Panc1 (cell line): Measurements from ENCODE around the gene GNAT2. TPM values are rescaled to one million over a fixed set of nuclear protein-coding genes. Genes with fewer than 3 reads are reported as not detected.

Source experiments
- ATAC-seq: fragments of 200-7000 bp; cut with Tn5 transposase; 2 replicates; pipeline ENCODE4 v1.9.1; 2020; ENCODE audit warnings: mild to moderate bottlenecking, moderate library complexity
- BruUV-seq: library from RNA; stranded (reverse); fragments of 400-500 nt; replicated peaks from 2 replicates; lab custom pipeline; 2021; lab: Mats Ljungman, UMichigan
- CTCF ChIA-PET: fragments of 300-600 bp; sonication (Branson Sonifier 250); formaldehyde crosslinking; loops from one replicate; lab custom pipeline; 2022; ENCODE audit warnings: antibody characterized with exemption; lab: Charles Lee
- POLR2A ChIA-PET: fragments of 300-600 bp; sonication (Branson Sonifier 250); formaldehyde crosslinking; loops from one replicate; lab custom pipeline; 2022; ENCODE audit warnings: antibody characterized with exemption; lab: Charles Lee
- DNase-seq: peaks from one replicate; pipeline ENCODE4 v3.0.0-alpha.2; 2010; ENCODE audit warnings: low read depth, low spot score
- H3K27ac ChIP-seq: 2 replicates; pipeline ENCODE4 v1.5.1; 2011; ENCODE audit warnings: mild to moderate bottlenecking, low read length, inconsistent platforms
- H3K27me3 ChIP-seq: fragments of 200-500 bp; sonication (Bioruptor generic); 2 replicates; pipeline ENCODE4 v1.6.0; 2014; ENCODE audit warnings: low read length, inconsistent platforms; ENCODE audit not compliant: control insufficient read depth, insufficient read depth
- H3K36me3 ChIP-seq: fragments of 200-500 bp; sonication (Bioruptor generic); 2 replicates; pipeline ENCODE4 v1.5.1; 2014; ENCODE audit warnings: inconsistent platforms, mild to moderate bottlenecking, low read length, moderate library complexity; ENCODE audit not compliant: control insufficient read depth, insufficient read depth
- H3K4me1 ChIP-seq: 2 replicates; pipeline ENCODE4 v1.5.1; 2011; ENCODE audit warnings: inconsistent platforms, mild to moderate bottlenecking, low read length, moderate library complexity; ENCODE audit not compliant: control insufficient read depth, insufficient read depth
- H3K4me3 ChIP-seq, 2 experiments: 2 replicates each; pipeline ENCODE4 v1.5.1; 2011 to 2012; ENCODE audit warnings: low read depth in 2 of 2, low read length in 2 of 2, mild to moderate bottlenecking in 2 of 2, inconsistent platforms in 1 of 2, moderate library complexity in 1 of 2
- H3K9me3 ChIP-seq: fragments of 200-500 bp; sonication (Bioruptor generic); 2 replicates; pipeline ENCODE4 v1.5.1; 2014; ENCODE audit warnings: low read depth, mild to moderate bottlenecking, inconsistent platforms, low read length, moderate library complexity; ENCODE audit not compliant: control insufficient read depth, insufficient read depth
- CTCF ChIP-seq: fragments of 450-650 bp; IDR thresholded peaks from 2 replicates; pipeline ENCODE4 v1.5.1; 2017; ENCODE audit warnings: mild to moderate bottlenecking
- POLR2AphosphoS5 ChIP-seq: IDR thresholded peaks from 2 replicates; pipeline ENCODE4 v1.6.1; 2012; ENCODE audit warnings: mild to moderate bottlenecking, low read depth, low read length, moderate library complexity
- REST ChIP-seq, 2 experiments: IDR thresholded peaks; 2 replicates each; pipeline ENCODE4 v1.6.1; 2011 to 2012; ENCODE audit warnings: low read depth in 2 of 2, control low read depth in 1 of 2, low read length in 1 of 2, mild to moderate bottlenecking in 1 of 2, moderate library complexity in 1 of 2; ENCODE audit not compliant: insufficient read depth in 1 of 2
- SIN3A ChIP-seq: IDR thresholded peaks from 2 replicates; pipeline ENCODE4 v1.6.1; 2012; ENCODE audit warnings: low read depth, mild to moderate bottlenecking, low read length, moderate library complexity, borderline replicate concordance; ENCODE audit not compliant: insufficient read depth
- TCF7L2 ChIP-seq: IDR thresholded peaks from 2 replicates; pipeline ENCODE4 v1.6.1; 2011; ENCODE audit warnings: mild to moderate bottlenecking, low read depth, low read length, inconsistent platforms
- in situ Hi-C: cut with HindIII; loops from 2 replicates; pipeline ENCODE4 v1.10.0; 2016; ENCODE audit warnings: low sequenced_read_pairs, low pct_unique_long_range_greater_than_20kb
- intact Hi-C: fragments of 100-400 bp; cut with micrococcal nuclease; formaldehyde crosslinking; loops from one replicate; pipeline ENCODE4 v1.10.0; 2022; ENCODE audit not compliant: unreplicated experiment
- total RNA-seq: library from RNA; stranded (reverse); gene quantifications from one replicate; pipeline ENCODE4 v1.2.1, GENCODE V29; 2021; ENCODE audit not compliant: unreplicated experiment

GNAT2 gene
- total RNA-seq, 1 experiment from 2014 or later, result 0.44 TPM

GRCh38 chr1:109589679-109590078 is 29.7 kb downstream of the GNAT2 start:
- ChIA-PET POLR2A (no interaction called here), CTCF (no interaction called here)
- H3K27me3 ChIP-seq, result no peaks in the 10 kb centered on the region
- H3K36me3 ChIP-seq, result peaks cover 24% of the 10 kb centered on the region
- in situ Hi-C loops (no loop called here), intact Hi-C loops (no loop called here)
- DNase-seq (no peak), ATAC-seq (no peak)
- no TSS peak for BruUV-seq
- H3K27ac ChIP-seq, result no peak overlapping the region
- no peaks in the 10 kb centered on the region for H3K9me3 ChIP-seq
- TF ChIP-seq TCF7L2 (no peak), POLR2AphosphoS5 (no peak)
- no peak overlapping the region for H3K4me3 ChIP-seq
- no peaks in the 10 kb centered on the region for H3K4me1 ChIP-seq

GRCh38 chr1:109589177-109589576 is 30.2 kb downstream of the GNAT2 start:
- Histone ChIP-seq H3K9me3 (no peaks in the 10 kb centered on the region), H3K27me3 (no peaks in the 10 kb centered on the region), H3K27ac (no peak overlapping the region), H3K36me3 (peaks cover 28% of the 10 kb centered on the region), H3K4me1 (no peaks in the 10 kb centered on the region), H3K4me3 (no peak overlapping the region)
- TF ChIP-seq TCF7L2, result no peak
- TF ChIP-seq POLR2AphosphoS5, result no peak
- no peak for TF ChIP-seq REST (IDR thresholded peaks at IDR 0.05; ENCODE audit: insufficient read depth in 1 of 2, low read depth in 2 of 2, low read length in 1 of 2)
- TF ChIP-seq SIN3A, result no peak
- TF ChIP-seq CTCF, result no peak
- DNase-seq (no peak), ATAC-seq (no peak)
- no TSS peak for BruUV-seq
- CTCF ChIA-PET, result no interaction called here
- in situ Hi-C loops, result no loop called here
- intact Hi-C loops, result no loop called here
- POLR2A ChIA-PET, result no interaction called here

GRCh38 chr1:109586055-109586454 is 33.4 kb downstream of the GNAT2 start:
- in situ Hi-C loops, result no loop called here
- TF ChIP-seq POLR2AphosphoS5 (no peak), SIN3A (no peak), CTCF (no peak), TCF7L2 (no peak), REST (IDR thresholded peaks at IDR 0.05; ENCODE audit: insufficient read depth in 1 of 2, low read depth in 2 of 2, low read length in 1 of 2) (no peak)
- Histone ChIP-seq H3K27ac (no peak overlapping the region), H3K4me1 (no peaks in the 10 kb centered on the region), H3K27me3 (no peaks in the 10 kb centered on the region), H3K9me3 (no peaks in the 10 kb centered on the region), H3K4me3 (no peak overlapping the region), H3K36me3 (peaks cover 23% of the 10 kb centered on the region)
- POLR2A ChIA-PET, result no interaction called here
- no peak for ATAC-seq
- DNase-seq, result no peak
- CTCF ChIA-PET, result no interaction called here
- intact Hi-C loops, result no loop called here
- BruUV-seq, result no TSS peak
